GDM1 (cell line): Measurements from ENCODE around the gene KLRF2.

Experiments used
- DNase-seq: peaks from one replicate; lab custom pipeline; 2025; lab: John Stamatoyannopoulos, UW

Gene KLRF2

GRCh38 chr12:9888665-9889273, 7.5 kb downstream of the KLRF2 start:
- DNase-seq = no peak

DNA sequence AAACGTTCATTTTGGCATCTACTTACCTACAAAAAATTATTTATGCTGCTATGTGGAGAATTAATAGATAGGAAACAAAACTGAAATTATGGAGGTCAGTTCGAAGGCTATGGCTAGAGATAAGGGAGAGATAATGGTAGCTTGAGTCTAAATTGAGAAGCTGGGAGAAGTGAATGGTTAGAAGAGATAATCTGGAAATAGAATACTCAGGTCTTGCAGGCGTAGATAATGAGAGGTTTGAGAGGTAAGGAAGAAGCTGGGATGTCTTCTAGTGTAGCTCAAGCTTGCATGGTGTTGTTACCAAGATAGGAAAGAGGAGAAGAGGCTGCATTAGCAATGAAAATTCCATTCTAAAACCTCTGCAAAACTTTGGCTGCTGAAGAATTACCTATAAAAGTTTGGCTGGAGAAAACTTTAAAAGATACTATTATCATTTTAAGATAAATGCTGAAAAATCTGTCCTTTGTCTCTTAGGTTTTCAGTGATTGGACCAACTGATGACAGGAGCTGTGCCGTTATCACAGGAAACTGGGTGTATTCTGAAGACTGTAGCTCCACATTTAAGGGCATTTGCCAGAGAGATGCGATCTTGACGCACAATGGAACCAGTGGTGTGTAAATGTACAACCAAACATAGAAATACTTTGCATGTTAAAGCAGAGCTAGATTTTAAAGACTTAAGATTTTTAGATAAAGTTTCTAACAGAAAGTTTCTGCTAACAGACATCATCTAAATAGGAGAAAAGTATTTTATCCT, 14.1 kb downstream of the KLRF2 start:
- no peak for DNase-seq

DNA sequence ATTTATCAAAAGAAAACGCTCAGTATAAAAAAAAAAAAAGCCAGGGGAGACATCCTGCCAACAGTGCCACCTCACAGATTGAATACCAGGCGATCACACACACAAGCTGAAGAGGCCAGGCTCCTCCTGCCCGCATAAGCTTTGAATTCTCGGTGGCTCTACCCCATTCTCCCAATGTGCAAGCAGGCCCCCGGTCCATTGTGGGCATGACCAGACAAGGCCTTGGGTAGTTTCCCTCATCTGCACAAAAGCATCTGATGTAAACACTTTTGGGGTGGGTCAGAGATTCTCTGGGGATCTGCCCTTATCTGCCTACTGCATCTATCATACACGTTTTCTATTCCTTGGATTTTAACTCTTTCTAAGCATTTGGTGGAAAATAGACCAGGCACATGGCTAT, 16.2 kb downstream of the KLRF2 start:
- no peak for DNase-seq

DNA sequence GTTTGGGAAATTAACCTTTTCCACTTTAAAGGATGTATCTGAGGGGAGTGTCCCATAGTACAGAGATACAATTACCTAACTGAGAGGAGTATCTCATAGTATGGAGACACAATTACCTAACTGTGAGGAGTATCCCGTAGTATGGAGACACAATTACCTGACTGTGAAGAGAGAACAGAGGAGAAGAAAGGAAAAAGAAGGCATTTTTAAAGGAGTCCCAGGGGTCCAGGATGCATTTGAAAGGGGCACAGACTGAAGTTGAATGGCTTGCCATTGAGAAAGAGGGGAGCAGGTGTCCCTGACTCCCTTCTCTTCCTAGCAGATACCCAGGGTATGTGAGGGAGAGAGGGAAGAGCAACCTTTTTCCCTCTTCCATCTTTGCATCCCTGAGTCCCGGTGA, 17.9 kb downstream of the KLRF2 start:
- DNase-seq = no peak

- DNase-seq = no peak
These were observed 19.6 kb downstream of the KLRF2 start for GRCh38 chr12:9900930-9901329.

DNA sequence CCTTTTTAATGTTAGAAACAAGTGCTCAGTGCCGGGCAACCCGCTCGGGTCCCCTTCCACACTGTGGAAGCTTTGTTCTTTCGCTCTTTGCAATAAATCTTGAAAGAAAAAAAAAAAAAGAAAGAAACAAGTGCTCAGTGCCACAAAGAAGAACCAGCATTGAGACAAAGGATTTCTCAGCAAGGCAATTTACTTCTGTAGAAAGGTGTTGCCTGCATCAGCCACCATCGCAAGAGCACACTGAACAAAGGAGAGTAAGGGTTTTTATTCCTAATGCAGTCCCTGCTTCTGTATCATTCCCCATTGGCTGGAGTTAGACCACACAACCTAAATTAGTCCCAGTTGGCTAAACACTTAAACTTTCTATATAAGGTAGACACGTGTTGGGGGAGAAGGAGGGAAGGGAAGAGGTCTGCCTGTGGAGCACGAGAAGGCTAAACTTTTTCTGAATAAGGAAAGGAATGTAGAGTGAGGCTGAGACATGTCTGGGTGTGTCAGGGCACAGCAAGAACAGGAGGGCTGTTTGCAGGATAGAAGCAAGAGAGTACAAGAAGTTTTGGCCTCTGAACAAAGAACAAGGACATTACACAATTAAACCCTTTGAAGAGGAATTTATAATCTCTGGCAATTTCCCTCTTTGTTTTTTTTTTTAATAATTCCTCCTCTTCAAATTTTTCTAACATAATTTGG, 21.4 kb downstream of the KLRF2 start:
- DNase-seq = no peak

- DNase-seq = no peak
These were observed 25.6 kb downstream of the KLRF2 start for GRCh38 chr12:9906873-9907272.

- DNase-seq = no peak
These were observed 26.5 kb downstream of the KLRF2 start for GRCh38 chr12:9907769-9908168.

DNA sequence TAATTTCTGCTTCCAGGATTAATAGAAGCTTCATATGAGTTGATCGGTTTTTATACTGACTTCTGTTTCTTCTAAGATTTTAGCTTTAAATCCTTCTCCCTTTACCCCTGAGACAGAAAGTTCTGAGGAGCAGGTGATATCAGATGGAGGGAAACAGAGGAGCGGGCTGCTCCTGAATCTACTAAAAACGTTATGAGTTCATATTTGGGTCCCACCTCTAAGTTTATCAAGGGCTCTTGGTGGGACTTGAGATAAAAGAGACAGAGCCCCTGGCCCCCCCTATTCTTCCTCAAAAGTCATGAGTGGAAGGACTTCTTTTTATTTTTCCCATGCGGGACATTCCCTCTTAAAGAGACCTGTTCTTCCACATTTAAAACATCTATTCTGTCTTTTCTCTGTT, 27.1 kb downstream of the KLRF2 start:
- DNase-seq = no peak

DNA sequence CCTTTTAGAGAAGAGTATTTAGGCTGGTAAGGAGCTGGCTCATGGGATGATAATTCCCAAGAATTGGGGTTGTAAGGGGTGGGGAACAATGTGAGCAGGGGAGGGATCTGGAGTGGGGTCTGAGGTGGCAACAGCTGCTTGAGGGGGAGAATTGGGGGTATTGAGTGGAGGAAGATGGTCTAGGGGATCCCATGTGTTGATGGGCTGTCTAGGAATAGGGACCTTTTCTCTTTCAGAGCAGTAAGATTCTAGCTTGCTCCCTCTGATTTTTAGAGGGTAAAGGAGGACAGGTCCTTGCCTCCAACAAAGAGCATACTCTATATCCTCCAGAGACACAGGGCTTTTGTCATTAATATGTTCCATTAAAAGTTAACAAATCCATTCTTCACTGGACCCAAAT, 28.4 kb downstream of the KLRF2 start:
- DNase-seq = no peak

GRCh38 chr12:9910716-9911421, 29.6 kb downstream of the KLRF2 start:
- no peak for DNase-seq

DNA sequence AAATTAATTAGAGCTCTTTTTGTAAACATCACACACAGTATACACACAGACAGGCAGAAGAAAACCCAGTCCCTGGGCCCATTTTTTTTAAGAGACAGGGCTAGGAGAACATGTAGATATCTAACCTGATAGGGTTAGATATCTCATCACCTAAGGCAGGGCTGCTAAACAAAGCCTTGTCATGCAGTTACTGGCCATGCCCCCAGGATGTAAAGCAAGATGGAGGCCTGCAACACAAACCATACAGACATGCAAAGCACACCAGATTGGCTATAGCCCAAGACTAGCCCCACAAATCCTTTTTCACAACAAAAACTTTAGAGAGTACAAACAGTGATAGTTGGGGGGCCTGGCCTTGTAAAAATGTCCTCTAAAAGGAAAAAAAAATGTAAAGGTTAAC, 30.4 kb downstream of the KLRF2 start:
- no peak for DNase-seq

DNA sequence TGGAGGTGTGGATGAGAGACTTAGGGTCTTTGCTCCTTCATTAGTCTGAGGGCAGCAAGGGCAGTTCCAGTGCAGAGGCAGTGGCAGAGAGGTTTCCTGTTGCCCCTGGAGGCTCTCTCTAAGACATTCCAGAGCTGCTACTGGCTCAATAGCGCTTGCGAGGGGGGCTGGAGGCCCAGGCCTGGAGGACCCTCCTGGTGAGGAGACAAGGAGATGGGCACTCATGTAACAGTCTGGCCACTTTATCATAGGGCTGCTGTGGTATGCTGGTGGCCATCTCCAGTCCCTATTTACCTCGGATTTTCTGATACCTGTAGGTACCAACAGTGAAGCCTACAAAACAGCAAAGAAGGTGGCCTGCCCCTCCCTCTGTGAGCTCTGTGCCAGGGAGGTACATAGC, 38.2 kb downstream of the KLRF2 start:
- no peak for DNase-seq

DNA sequence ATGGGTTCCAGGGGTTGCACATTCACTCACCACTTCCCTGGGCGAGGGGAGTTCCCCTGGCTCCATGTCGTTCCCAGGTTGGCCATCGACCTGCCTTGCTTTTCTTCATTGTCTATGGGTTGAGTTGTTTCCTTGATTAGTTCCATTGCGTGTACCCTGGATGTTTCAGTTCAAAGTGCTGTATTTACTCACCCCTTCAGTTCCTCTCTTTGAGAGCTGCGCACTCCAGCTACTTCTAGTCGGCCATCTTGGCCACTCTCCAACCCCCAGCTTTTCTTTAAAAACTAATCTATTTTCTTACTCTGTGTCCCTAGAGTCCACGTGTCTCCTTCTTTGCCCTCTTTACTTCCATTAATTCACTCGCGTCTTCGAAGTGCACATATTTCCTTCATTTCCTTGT, 39.2 kb downstream of the KLRF2 start:
- DNase-seq = no peak

DNA sequence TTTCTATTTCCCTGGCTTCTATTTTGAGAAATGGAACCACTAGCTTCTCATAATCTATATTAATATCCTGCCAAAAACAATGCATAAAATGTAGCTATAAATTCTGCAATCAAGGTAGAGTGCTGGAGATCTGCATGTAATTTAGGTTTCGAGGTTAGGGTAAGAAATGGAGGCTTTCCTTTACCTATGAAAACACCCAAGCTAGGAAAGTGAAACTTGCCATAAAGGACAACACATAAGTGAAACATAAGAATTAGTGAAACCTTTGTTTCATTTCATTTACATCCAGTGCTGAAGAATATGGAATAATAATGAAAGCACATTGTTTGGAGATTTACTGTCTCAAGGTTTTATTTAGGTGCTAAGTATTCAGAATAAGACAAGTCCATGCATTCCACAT, 41.1 kb downstream of the KLRF2 start:
- DNase-seq = no peak

- peak; percentile 0 for DNase-seq
These were observed 44.6 kb downstream of the KLRF2 start for GRCh38 chr12:9925705-9926393.

DNA sequence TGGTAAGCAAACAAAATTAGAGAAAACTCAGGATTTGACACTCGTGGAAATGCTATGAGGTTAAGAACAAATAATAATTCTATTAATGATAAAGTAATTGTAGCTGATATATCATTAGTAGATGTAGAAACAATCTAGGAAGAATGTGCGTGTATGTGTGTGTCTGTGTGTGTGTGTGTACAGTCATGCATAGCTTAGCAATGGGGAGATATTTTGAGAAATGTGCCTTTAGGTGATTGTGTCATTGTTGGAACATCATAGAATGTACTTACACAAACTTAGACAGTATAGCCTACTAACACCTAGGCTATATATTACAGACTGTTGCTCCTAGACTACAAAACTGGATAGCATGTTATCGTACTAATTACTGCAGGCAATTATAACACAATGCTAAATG, 45.6 kb downstream of the KLRF2 start:
- no peak for DNase-seq

DNA sequence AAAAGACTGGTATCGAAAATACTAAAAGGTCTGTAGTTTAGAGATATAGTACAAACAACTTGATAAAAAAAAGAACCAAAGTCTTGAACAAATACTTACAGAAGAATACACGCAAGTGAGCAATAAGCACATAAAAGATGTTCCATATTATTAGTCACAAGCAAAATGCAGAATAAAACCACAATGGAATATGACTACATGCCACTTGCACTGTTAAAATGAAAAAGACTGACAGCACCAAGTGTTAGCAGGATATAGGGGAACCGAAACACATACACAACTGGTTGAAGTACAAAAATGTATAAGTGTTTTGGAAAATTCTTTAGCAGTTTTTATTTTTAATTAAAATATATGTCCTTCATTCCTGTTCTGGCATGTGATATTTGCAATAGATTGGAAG, 47.3 kb downstream of the KLRF2 start:
- no peak for DNase-seq

DNA sequence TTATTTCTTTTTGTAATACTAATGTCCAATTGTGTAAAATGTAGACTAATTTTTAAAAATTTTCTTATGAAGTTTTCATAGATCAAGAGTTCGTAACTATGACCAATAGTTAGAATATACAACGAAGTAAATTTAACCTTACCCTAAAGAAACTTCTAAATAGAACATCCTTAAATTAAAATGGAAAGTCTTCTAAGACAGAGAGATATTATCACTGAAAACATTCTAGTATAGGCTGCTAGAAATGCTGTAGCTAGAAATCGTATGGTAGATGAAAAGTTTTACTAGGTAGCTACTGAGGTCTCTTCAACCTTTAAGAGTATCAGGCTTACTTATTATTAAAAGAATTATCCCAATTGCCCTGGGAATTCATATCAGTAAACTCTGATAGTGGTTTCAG, 50.0 kb downstream of the KLRF2 start:
- no peak for DNase-seq

- DNase-seq = no peak
These were observed 51.0 kb downstream of the KLRF2 start, which contains the start of gene CLEC2A for GRCh38 chr12:9932270-9932669. Gene CLEC2A (minus strand): TSS chr12:9932370. CDS start chr12:9932329, 41 bp downstream.

DNA sequence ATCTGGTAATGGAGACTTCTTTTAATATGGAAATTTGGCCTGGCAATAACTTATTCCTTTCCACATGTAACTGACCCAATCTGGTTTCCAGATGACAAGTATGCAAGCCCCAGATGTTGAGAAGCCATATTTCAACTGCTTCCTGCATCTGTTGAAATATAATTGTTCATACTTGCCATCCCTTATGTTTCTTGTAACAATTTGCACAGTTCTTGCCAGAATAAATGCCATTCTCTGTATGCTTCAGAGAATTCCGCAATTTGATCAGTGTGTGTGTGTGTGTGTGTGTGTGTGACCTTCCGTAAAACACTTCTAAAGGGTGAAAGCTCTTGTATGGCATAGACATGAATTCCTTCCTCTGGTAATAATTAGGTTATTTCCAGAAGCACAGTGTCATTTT, 52.7 kb downstream of the KLRF2 start:
- DNase-seq = no peak

GRCh38 chr12:9935026-9935425, 53.7 kb downstream of the KLRF2 start:
- DNase-seq = no peak
